Keratinocyte (primary cell): ENCODE results near the gene MMD. TPM values are rescaled to one million over a fixed set of nuclear protein-coding genes. Genes with fewer than 3 reads are reported as not detected.

Experiments
- DNase-seq: peaks from one replicate; pipeline ENCODE4 v3.0.0-alpha.2; 2011; ENCODE audit warnings: low read depth, missing footprints, low spot score
- FAIRE-seq: peaks from 2 replicates; lab custom pipeline; 2011; peaks lifted over from hg19 to GRCh38; lab: Jason Lieb, UNC
- H2AFZ ChIP-seq: 2 replicates; pipeline ENCODE4 v1.6.0; 2012; ENCODE audit warnings: low read length, control low read depth, inconsistent platforms; ENCODE audit not compliant: control insufficient read depth
- H3K27ac ChIP-seq: 2 replicates; pipeline ENCODE4 v1.5.1; 2011; ENCODE audit warnings: low read length; ENCODE audit not compliant: control insufficient read depth, insufficient read depth
- H3K27me3 ChIP-seq: 3 replicates; pipeline ENCODE4 v1.6.0; 2011; ENCODE audit warnings: low read length; ENCODE audit not compliant: control insufficient read depth, insufficient read depth; ENCODE audit errors: extremely low read depth
- H3K36me3 ChIP-seq, 2 experiments: 2 replicates in 1 of 2; 3 replicates in 1 of 2; pipeline ENCODE4 v1.5.1; 2011; ENCODE audit warnings: low read length in 2 of 2, mild to moderate bottlenecking in 1 of 2; ENCODE audit not compliant: control insufficient read depth in 2 of 2, insufficient read depth in 2 of 2; ENCODE audit errors: extremely low read depth in 1 of 2
- H3K4me1 ChIP-seq: 3 replicates; pipeline ENCODE4 v1.5.1; 2011; ENCODE audit warnings: low read length; ENCODE audit not compliant: control insufficient read depth, insufficient read depth; ENCODE audit errors: extremely low read depth
- H3K4me2 ChIP-seq: 3 replicates; pipeline ENCODE4 v1.6.0; 2011; ENCODE audit warnings: low read depth, low read length; ENCODE audit not compliant: control insufficient read depth, insufficient read depth; ENCODE audit errors: extremely low read depth
- H3K4me3 ChIP-seq, 3 experiments: fragments of 200-600 bp in 1 of 3; sonication (generic) in 1 of 3; 2 replicates in 2 of 3; 3 replicates in 1 of 3; pipeline ENCODE4 v1.5.1; 2011 to 2016; ENCODE audit warnings: low read length in 3 of 3, mild to moderate bottlenecking in 3 of 3, control low read depth in 2 of 3, inconsistent platforms in 1 of 3, low read depth in 1 of 3, mixed read lengths in 1 of 3, mixed run types in 1 of 3, moderate library complexity in 1 of 3; ENCODE audit not compliant: control insufficient read depth in 2 of 3, insufficient read depth in 2 of 3; ENCODE audit errors: extremely low read depth in 1 of 3
- H3K79me2 ChIP-seq: 2 replicates; pipeline ENCODE4 v1.6.0; 2012; ENCODE audit warnings: low read length; ENCODE audit not compliant: control insufficient read depth, insufficient read depth
- H3K9ac ChIP-seq: 3 replicates; pipeline ENCODE4 v1.6.0; 2011; ENCODE audit warnings: low read length; ENCODE audit not compliant: control insufficient read depth, insufficient read depth; ENCODE audit errors: extremely low read depth
- H3K9me1 ChIP-seq: 3 replicates; pipeline ENCODE4 v1.6.0; 2011; ENCODE audit warnings: low read length; ENCODE audit not compliant: control insufficient read depth, insufficient read depth; ENCODE audit errors: extremely low read depth
- H3K9me3 ChIP-seq: 2 replicates; pipeline ENCODE4 v1.5.1; 2012; ENCODE audit warnings: low read depth, low read length; ENCODE audit not compliant: control insufficient read depth
- H4K20me1 ChIP-seq: 3 replicates; pipeline ENCODE4 v1.6.0; 2011; ENCODE audit warnings: low read length; ENCODE audit not compliant: control insufficient read depth, insufficient read depth; ENCODE audit errors: extremely low read depth
- EZH2 ChIP-seq: IDR thresholded peaks from one replicate; pipeline ENCODE4 v1.6.1; 2012; ENCODE audit warnings: inconsistent platforms, mild to moderate bottlenecking, low read length, moderate library complexity
- dilution Hi-C: fragments of 300-500 bp; cut with MboI; formaldehyde crosslinking; loops from one replicate; pipeline ENCODE4 v1.7.0; 2020; ENCODE audit warnings: low sequenced_read_pairs; ENCODE audit not compliant: extremely low pct_ligation_motif_present
- polyA plus RNA-seq, 5 experiments: library from polyadenylated mRNA; depleted of rRNA in 3 of 5; stranded (reverse) in 3 of 5; stranded (forward) in 1 of 5; unstranded in 1 of 5; fragments of >200 nt; gene quantifications; 1 replicate in 1 of 5; 2 replicates in 3 of 5; 3 replicates in 1 of 5; pipeline versions ENCODE4 v1.2.1 to v1.2.3, GENCODE V29; 2011 to 2012; ENCODE audit warnings: missing spikeins in 2 of 5, low read depth in 1 of 5, low replicate concordance in 1 of 5
- TF ChIP-seq, protein P1 (sequence below), 3 experiments: IDR thresholded peaks in 1 of 3; conservative IDR thresholded peaks in 1 of 3; optimal IDR thresholded peaks in 1 of 3; 2 replicates in 2 of 3; 3 replicates in 1 of 3; pipeline versions ENCODE3 to v1.5.1; 2011; ENCODE audit warnings: low read length in 3 of 3, mild to moderate bottlenecking in 3 of 3, moderate library complexity in 2 of 3, control low read depth in 1 of 3, inconsistent platforms in 1 of 3; ENCODE audit not compliant: insufficient read depth in 2 of 3; ENCODE audit errors: extremely low read depth in 1 of 3

Gene MMD
- polyA plus RNA-seq, 1 donor (not counting 4 experiments of a cell fraction or from before 2014, with no cell fraction given), result 6.4 TPM

DNA sequence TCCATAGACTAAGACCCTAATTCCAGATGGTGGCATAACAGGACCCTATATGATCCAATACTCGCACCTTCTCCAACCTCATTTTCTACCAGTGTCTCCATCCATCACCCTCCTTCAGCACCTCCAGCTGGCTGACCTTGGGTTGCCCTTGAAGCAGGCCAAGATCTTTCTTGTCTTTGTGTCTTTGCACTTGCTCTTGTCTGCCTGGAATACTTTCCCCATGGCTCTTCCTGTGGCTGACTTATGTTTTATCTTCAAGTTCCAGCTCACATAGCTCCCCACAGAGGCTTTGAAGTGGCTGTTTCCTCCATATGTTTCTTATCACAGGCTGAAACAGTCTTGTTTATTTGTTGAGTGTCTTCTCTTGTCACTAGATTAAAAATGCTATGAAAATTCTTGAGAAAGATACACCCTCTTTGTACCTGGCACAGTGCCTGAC, 29.6 kb upstream of the MMD start:
- no peak overlapping the region for H2AFZ ChIP-seq
- no peak overlapping the region for H3K9ac ChIP-seq
- DNase-seq, result no peak
- no peaks in the 10 kb centered on the region for H3K36me3 ChIP-seq
- H3K4me3 ChIP-seq, result no peak overlapping the region
- H3K27me3 ChIP-seq, result no peaks in the 10 kb centered on the region
- H3K4me1 ChIP-seq, result peaks cover 5% of the 10 kb centered on the region
- no peak overlapping the region for H3K27ac ChIP-seq
- H4K20me1 ChIP-seq, result no peaks in the 10 kb centered on the region
- no peaks in the 10 kb centered on the region for H3K9me3 ChIP-seq
- H3K79me2 ChIP-seq, result no peaks in the 10 kb centered on the region
- dilution Hi-C loops, result no loop called here
- no peak for FAIRE-seq
- no peak overlapping the region for H3K4me2 ChIP-seq
- TF ChIP-seq, protein P1, sequence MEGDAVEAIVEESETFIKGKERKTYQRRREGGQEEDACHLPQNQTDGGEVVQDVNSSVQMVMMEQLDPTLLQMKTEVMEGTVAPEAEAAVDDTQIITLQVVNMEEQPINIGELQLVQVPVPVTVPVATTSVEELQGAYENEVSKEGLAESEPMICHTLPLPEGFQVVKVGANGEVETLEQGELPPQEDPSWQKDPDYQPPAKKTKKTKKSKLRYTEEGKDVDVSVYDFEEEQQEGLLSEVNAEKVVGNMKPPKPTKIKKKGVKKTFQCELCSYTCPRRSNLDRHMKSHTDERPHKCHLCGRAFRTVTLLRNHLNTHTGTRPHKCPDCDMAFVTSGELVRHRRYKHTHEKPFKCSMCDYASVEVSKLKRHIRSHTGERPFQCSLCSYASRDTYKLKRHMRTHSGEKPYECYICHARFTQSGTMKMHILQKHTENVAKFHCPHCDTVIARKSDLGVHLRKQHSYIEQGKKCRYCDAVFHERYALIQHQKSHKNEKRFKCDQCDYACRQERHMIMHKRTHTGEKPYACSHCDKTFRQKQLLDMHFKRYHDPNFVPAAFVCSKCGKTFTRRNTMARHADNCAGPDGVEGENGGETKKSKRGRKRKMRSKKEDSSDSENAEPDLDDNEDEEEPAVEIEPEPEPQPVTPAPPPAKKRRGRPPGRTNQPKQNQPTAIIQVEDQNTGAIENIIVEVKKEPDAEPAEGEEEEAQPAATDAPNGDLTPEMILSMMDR (optimal IDR thresholded peaks at IDR 0.05 in 1 of 3, IDR thresholded peaks at IDR 0.05 in 1 of 3, conservative IDR thresholded peaks at IDR 0.05 in 1 of 3; ENCODE audit: extremely low read depth in 1 of 3, insufficient read depth in 2 of 3, low read length in 3 of 3), result no peak
- TF ChIP-seq EZH2, result no peak
- no peaks in the 10 kb centered on the region for H3K9me1 ChIP-seq

DNA sequence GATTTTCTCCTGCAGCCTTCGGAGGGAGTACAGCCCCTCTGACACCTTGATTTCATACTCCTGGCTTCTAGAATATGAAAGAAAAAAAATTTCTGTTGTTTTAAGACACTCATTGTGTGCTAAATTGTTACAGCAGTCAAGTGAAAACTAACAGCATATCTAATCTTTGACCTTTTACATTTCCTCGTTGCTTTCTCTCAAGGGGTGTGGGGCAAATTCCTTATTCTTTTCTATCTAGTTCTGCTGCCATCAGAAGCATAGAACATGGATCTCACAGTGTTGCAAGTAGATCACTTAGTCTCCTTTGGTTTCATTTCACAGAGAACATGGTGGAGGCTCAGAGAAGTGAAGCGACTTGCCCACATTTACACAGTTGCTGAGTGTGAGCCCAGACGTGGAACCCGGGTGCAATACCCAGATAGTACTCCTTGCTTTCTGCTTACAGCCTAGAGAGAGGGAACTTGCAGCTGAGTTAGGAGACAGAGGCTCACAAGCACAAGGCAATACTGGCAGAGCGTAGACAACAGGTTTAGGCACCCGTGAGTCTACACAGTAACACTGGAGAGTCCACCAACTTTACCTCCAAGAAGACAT, 28.7 kb upstream of the MMD start:
- FAIRE-seq, result no peak
- Histone ChIP-seq H3K36me3 (no peaks in the 10 kb centered on the region), H3K4me1 (peaks cover 5% of the 10 kb centered on the region), H3K4me2 (no peak overlapping the region), H2AFZ (no peak overlapping the region), H3K27ac (no peak overlapping the region), H3K27me3 (no peaks in the 10 kb centered on the region), H3K79me2 (no peaks in the 10 kb centered on the region), H4K20me1 (no peaks in the 10 kb centered on the region), H3K9me3 (no peaks in the 10 kb centered on the region), H3K4me3 (no peak overlapping the region), H3K9me1 (no peaks in the 10 kb centered on the region), H3K9ac (no peak overlapping the region)
- dilution Hi-C loops, result no loop called here
- TF ChIP-seq EZH2, result no peak
- TF ChIP-seq, protein P1 (optimal IDR thresholded peaks at IDR 0.05 in 1 of 3, IDR thresholded peaks at IDR 0.05 in 1 of 3, conservative IDR thresholded peaks at IDR 0.05 in 1 of 3; ENCODE audit: extremely low read depth in 1 of 3, insufficient read depth in 2 of 3, low read length in 3 of 3), result no peak
- no peak for DNase-seq
